KMS-11 (cell line): ENCODE data around the gene GBGT1.

Experiments used
- H2AFZ ChIP-seq: fragments of 200-600 bp; sonication (generic); 2 replicates; pipeline ENCODE4 v1.6.1; 2016; ENCODE audit warnings: antibody characterized with exemption, mixed run types, low read depth
- H3K27ac ChIP-seq: fragments of 200-600 bp; sonication (generic); 2 replicates; pipeline ENCODE4 v1.6.1; 2016; ENCODE audit warnings: mild to moderate bottlenecking, mixed run types
- H3K27me3 ChIP-seq: fragments of 200-600 bp; sonication (generic); 2 replicates; pipeline ENCODE4 v1.6.1; 2017; ENCODE audit warnings: mild to moderate bottlenecking, low read depth, mixed run types, moderate library complexity; ENCODE audit not compliant: insufficient read depth
- H3K36me3 ChIP-seq: fragments of 200-600 bp; sonication (generic); 2 replicates; pipeline ENCODE4 v1.6.1; 2017; ENCODE audit warnings: mild to moderate bottlenecking, mixed run types; ENCODE audit not compliant: insufficient read depth
- H3K4me1 ChIP-seq: fragments of 200-600 bp; sonication (generic); 2 replicates; pipeline ENCODE4 v1.6.1; 2016; ENCODE audit warnings: mild to moderate bottlenecking, low read depth, mixed run types; ENCODE audit not compliant: poor library complexity, severe bottlenecking
- H3K4me2 ChIP-seq: fragments of 200-600 bp; sonication (generic); 2 replicates; pipeline ENCODE4 v1.7.0; 2016; ENCODE audit warnings: mild to moderate bottlenecking, mixed run types
- H3K4me3 ChIP-seq: fragments of 200-600 bp; sonication (generic); IDR thresholded peaks from 2 replicates; pipeline ENCODE4 v1.6.1; 2017; ENCODE audit warnings: low read depth, low read length, mixed read lengths; ENCODE audit not compliant: insufficient read depth
- H3K79me2 ChIP-seq: fragments of 200-600 bp; sonication (generic); 2 replicates; pipeline ENCODE4 v1.6.1; 2016; ENCODE audit warnings: low read depth, mixed run types; ENCODE audit not compliant: insufficient read depth
- H3K9ac ChIP-seq: fragments of 200-600 bp; sonication (generic); 2 replicates; pipeline ENCODE4 v1.6.1; 2016; ENCODE audit warnings: mild to moderate bottlenecking, mixed run types
- H4K20me1 ChIP-seq: fragments of 200-600 bp; sonication (generic); 2 replicates; pipeline ENCODE4 v1.6.1; 2016; ENCODE audit warnings: mild to moderate bottlenecking, mixed run types; ENCODE audit not compliant: insufficient read depth
- CTCF ChIP-seq: fragments of 200-600 bp; sonication (generic); conservative IDR thresholded peaks from 2 replicates; pipeline ENCODE4 v1.6.1; 2017; ENCODE audit warnings: low read depth, mild to moderate bottlenecking, antibody characterized with exemption, low read length, moderate library complexity, mixed read lengths

GBGT1 gene

GRCh38 chr9:133114886-133115603 is 48.7 kb downstream of the GBGT1 start:
- no peak for TF ChIP-seq CTCF
- Histone ChIP-seq H3K9ac (no peak overlapping the region), H3K4me3 (no peak overlapping the region), H2AFZ (no peak overlapping the region), H3K4me1 (no peaks in the 10 kb centered on the region), H3K36me3 (no peaks in the 10 kb centered on the region), H3K27ac (no peak overlapping the region), H3K4me2 (no peak overlapping the region), H3K79me2 (no peaks in the 10 kb centered on the region), H4K20me1 (no peaks in the 10 kb centered on the region), H3K27me3 (no peaks in the 10 kb centered on the region)

- no peak overlapping the region for H3K4me3 ChIP-seq
- no peak overlapping the region for H3K4me2 ChIP-seq
- H3K79me2 ChIP-seq: no peaks in the 10 kb centered on the region
- no peaks in the 10 kb centered on the region for H3K27me3 ChIP-seq
- H3K4me1 ChIP-seq: no peaks in the 10 kb centered on the region
- H2AFZ ChIP-seq: no peak overlapping the region
- H3K36me3 ChIP-seq: no peaks in the 10 kb centered on the region
- no peak overlapping the region for H3K27ac ChIP-seq
- no peak for TF ChIP-seq CTCF
- no peak overlapping the region for H3K9ac ChIP-seq
- H4K20me1 ChIP-seq: no peaks in the 10 kb centered on the region
These were observed 49.5 kb downstream of the GBGT1 start for GRCh38 chr9:133113949-133114885.

- no peaks in the 10 kb centered on the region for H3K27me3 ChIP-seq
- no peaks in the 10 kb centered on the region for H3K79me2 ChIP-seq
- H3K36me3 ChIP-seq: no peaks in the 10 kb centered on the region
- H3K4me1 ChIP-seq: no peaks in the 10 kb centered on the region
- no peak overlapping the region for H2AFZ ChIP-seq
- H3K4me3 ChIP-seq: no peak overlapping the region
- no peak overlapping the region for H3K9ac ChIP-seq
- H4K20me1 ChIP-seq: no peaks in the 10 kb centered on the region
- H3K27ac ChIP-seq: no peak overlapping the region
- no peak for TF ChIP-seq CTCF
- H3K4me2 ChIP-seq: no peak overlapping the region
These were observed 50.4 kb downstream of the GBGT1 start for GRCh38 chr9:133113163-133113948.

GRCh38 chr9:133112663-133113026 is 51.1 kb downstream of the GBGT1 start:
- Histone ChIP-seq H3K4me3 (no peak overlapping the region), H2AFZ (no peak overlapping the region), H3K27ac (no peak overlapping the region), H3K27me3 (no peaks in the 10 kb centered on the region), H3K9ac (no peak overlapping the region), H3K79me2 (no peaks in the 10 kb centered on the region), H3K36me3 (no peaks in the 10 kb centered on the region), H3K4me2 (no peak overlapping the region), H4K20me1 (no peaks in the 10 kb centered on the region), H3K4me1 (no peaks in the 10 kb centered on the region)
- TF ChIP-seq CTCF: no peak
